Neural crest cell (in vitro differentiated cells): ENCODE measurements around the gene STK17B. TPM values are rescaled to one million over a fixed set of nuclear protein-coding genes. Genes with fewer than 3 reads are reported as not detected.
"Not testable (repeated sequence)": the region's sequence is repeated elsewhere in the genome, so short reads cannot be mapped to it uniquely, and the experiment has no call there.

ENCODE experiments used
- DNase-seq: peaks from one replicate; pipeline ENCODE4 v3.0.0; 2021; ENCODE audit warnings: low read depth, mixed read lengths, low spot score
- H3K27ac Mint-ChIP-seq: one replicate; pipeline ENCODE4 v1.8.0; 2021; ENCODE audit warnings: mild to moderate bottlenecking, mixed read lengths; ENCODE audit not compliant: unreplicated experiment
- H3K27me3 Mint-ChIP-seq: 2 replicates; pipeline ENCODE4 v1.8.0; 2021; ENCODE audit warnings: low read depth, mild to moderate bottlenecking, mixed read lengths
- H3K36me3 Mint-ChIP-seq: 2 replicates; pipeline ENCODE4 v1.8.0; 2021; ENCODE audit warnings: low read depth, mild to moderate bottlenecking, mixed read lengths
- H3K4me1 Mint-ChIP-seq: 2 replicates; pipeline ENCODE4 v1.8.0; 2021; ENCODE audit warnings: mixed read lengths
- H3K4me3 Mint-ChIP-seq: one replicate; pipeline ENCODE4 v1.8.0; 2021; ENCODE audit warnings: mild to moderate bottlenecking, mixed read lengths
- H3K9me3 Mint-ChIP-seq: 2 replicates; pipeline ENCODE4 v1.8.0; 2021; ENCODE audit warnings: mixed read lengths
- CTCF ChIP-seq: fragments of 200-600 bp; sonication (generic); conservative IDR thresholded peaks from 2 replicates; pipeline ENCODE4 v1.5.0; 2021; ENCODE audit warnings: antibody characterized with exemption, mild to moderate bottlenecking
- total RNA-seq: library from RNA; stranded (reverse); gene quantifications from 2 replicates; pipeline ENCODE4 v1.2.1, GENCODE V29; 2021

Gene STK17B
- total RNA-seq, 1 donor from 2014 or later, result 7.3 TPM

- no peak overlapping the region for H3K4me3 Mint-ChIP-seq
- no peak for TF ChIP-seq CTCF
- no peak overlapping the region for H3K27ac Mint-ChIP-seq
- no peak for DNase-seq
- no peaks in the 10 kb centered on the region for H3K36me3 Mint-ChIP-seq
- no peaks in the 10 kb centered on the region for H3K4me1 Mint-ChIP-seq
- no peaks in the 10 kb centered on the region for H3K9me3 Mint-ChIP-seq
- no peaks in the 10 kb centered on the region for H3K27me3 Mint-ChIP-seq
These were observed 23.9 kb upstream of the STK17B start for GRCh38 chr2:196195302-196195701.

- Mint-ChIP-seq H3K9me3 (peaks cover 1% of the 10 kb centered on the region), H3K4me3 (no peak overlapping the region)
These were observed 20.2 kb upstream of the STK17B start for GRCh38 chr2:196191541-196191940.

GRCh38 chr2:196187898-196188458 is 16.6 kb upstream of the STK17B start:
- peaks cover 2% of the 10 kb centered on the region for H3K9me3 Mint-ChIP-seq
- H3K4me3 Mint-ChIP-seq, result no peak overlapping the region
- no peak overlapping the region for H3K27ac Mint-ChIP-seq
- no peak for TF ChIP-seq CTCF
- DNase-seq, result no peak
- no peaks in the 10 kb centered on the region for H3K27me3 Mint-ChIP-seq
- H3K4me1 Mint-ChIP-seq, result no peaks in the 10 kb centered on the region
- no peaks in the 10 kb centered on the region for H3K36me3 Mint-ChIP-seq

More at GRCh38 chr2:196191541-196191940, 20.2 kb upstream of the STK17B start:
- no peaks in the 10 kb centered on the region for H3K4me1 Mint-ChIP-seq
- no peak overlapping the region for H3K27ac Mint-ChIP-seq
- no peak for TF ChIP-seq CTCF
- DNase-seq, result no peak
- H3K27me3 Mint-ChIP-seq, result no peaks in the 10 kb centered on the region
- H3K36me3 Mint-ChIP-seq, result no peaks in the 10 kb centered on the region

- not testable (repeated sequence) for H3K4me1 Mint-ChIP-seq, H3K27me3 Mint-ChIP-seq, H3K4me3 Mint-ChIP-seq, H3K9me3 Mint-ChIP-seq, H3K27ac Mint-ChIP-seq, DNase-seq, H3K36me3 Mint-ChIP-seq
These were observed 15.9 kb upstream of the STK17B start for GRCh38 chr2:196187175-196187700.

DNA sequence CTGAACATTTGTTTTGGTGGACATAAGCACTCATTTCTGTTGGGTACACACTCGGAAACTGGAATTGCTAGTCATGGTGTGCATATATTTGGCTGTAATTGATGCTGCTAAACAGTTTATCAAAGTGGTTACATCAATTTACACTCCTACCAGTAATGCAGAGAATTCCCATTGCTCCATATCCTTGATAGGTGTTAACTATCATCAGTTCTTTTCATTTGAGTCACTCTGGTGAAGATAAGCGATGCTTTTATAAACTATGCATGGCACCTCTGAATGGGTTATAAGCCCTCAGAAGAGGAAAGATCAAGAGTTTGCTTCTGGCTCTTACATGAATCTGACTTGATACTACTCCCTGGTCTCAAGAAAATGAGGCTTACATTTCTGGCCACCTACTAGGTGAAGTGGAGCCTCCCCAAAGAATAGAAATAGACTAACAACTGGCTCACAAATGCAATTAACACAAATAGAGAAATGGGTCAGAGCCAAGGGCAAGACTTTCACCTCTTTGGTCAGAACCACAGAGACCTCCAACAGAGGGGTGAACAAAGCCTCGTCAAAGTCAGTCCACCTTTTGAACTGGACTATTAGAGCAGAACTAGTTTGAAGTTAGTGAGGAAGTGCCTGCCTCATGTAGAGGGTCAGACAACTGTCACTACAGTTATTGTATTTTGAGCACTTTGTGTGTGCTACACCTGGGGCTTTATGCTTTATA is 15.0 kb upstream of the STK17B start:
- H3K36me3 Mint-ChIP-seq, result no peaks in the 10 kb centered on the region
- no peak overlapping the region for H3K27ac Mint-ChIP-seq

More for the DNA sequence above, 15.0 kb upstream of the STK17B start:
- no peak for DNase-seq
- no peaks in the 10 kb centered on the region for H3K4me1 Mint-ChIP-seq
- no peak overlapping the region for H3K4me3 Mint-ChIP-seq
- peaks cover 2% of the 10 kb centered on the region for H3K9me3 Mint-ChIP-seq
- no peaks in the 10 kb centered on the region for H3K27me3 Mint-ChIP-seq
- no peak for TF ChIP-seq CTCF
